Lower leg skin (tissue), 4 donors: ENCODE measurements around the gene EHD3. TPM values are rescaled to one million over a fixed set of nuclear protein-coding genes. Genes with fewer than 3 reads are reported as not detected.

Experiments used
- DNase-seq, 2 donors: peaks; one replicate each; pipeline ENCODE4 v3.0.0-alpha.2; 2019; ENCODE audit warnings: low spot score in 2 of 2
- H3K4me3 ChIP-seq: fragments of 200-600 bp; sonication (generic); 2 replicates; pipeline ENCODE4 v1.5.1; 2017; ENCODE audit warnings: mild to moderate bottlenecking, low read depth; ENCODE audit not compliant: poor library complexity, severe bottlenecking
- POLR2A ChIP-seq, 2 donors: fragments of 450-650 bp; IDR thresholded peaks; one replicate each; pipeline ENCODE4 v1.6.1; 2016 to 2017; ENCODE audit warnings: antibody characterized with exemption in 2 of 2, mild to moderate bottlenecking in 1 of 2, moderate library complexity in 1 of 2
- WGBS, 2 donors: methylation state at CpG; one replicate each; pipeline ENCODE4 v1.1.5; 2018; 5-methylcytosine and 5-hydroxymethylcytosine counted together
- intact Hi-C: fragments of 100-400 bp; cut with DNase I; formaldehyde crosslinking; loops from one replicate; pipeline ENCODE4 v1.15.0; 2023; ENCODE audit warnings: low total_unique reads
- total RNA-seq, 4 donors: library from RNA; depleted of rRNA; stranded (reverse); fragments of >200 nt; gene quantifications; one replicate each; pipeline ENCODE4 v1.1.0, GENCODE V29; 2016
- TF ChIP-seq, protein P1 (sequence below), 3 donors: fragments of 450-650 bp; IDR thresholded peaks; one replicate each; pipeline ENCODE4 v1.5.1; 2016; ENCODE audit warnings: antibody characterized with exemption in 3 of 3, mild to moderate bottlenecking in 3 of 3, moderate library complexity in 2 of 3

The EHD3 gene
- total RNA-seq, 4 donors from 2014 or later, result 2.8 to 4.3 (median 3.5) TPM

DNA sequence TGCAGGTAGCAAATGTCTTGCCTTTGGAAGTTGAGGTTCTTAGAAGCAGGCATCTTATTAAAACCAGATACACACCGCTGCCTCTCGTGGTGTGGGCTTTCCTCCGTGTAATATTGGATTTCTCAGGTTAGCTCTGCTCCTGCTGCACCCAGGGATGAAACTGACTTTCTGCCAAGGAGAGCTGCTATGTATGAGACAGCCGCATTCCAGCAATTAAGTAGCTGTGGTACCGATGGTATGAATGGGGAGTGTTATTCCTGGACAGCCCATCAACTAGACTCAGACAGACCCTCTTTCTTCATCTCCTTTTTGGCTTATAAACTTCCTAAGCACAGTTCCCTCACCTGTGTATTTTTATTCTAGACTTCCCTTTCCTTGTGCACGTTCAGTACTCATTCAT is 6.8 kb upstream of the EHD3 start:
- TF ChIP-seq, protein P1, sequence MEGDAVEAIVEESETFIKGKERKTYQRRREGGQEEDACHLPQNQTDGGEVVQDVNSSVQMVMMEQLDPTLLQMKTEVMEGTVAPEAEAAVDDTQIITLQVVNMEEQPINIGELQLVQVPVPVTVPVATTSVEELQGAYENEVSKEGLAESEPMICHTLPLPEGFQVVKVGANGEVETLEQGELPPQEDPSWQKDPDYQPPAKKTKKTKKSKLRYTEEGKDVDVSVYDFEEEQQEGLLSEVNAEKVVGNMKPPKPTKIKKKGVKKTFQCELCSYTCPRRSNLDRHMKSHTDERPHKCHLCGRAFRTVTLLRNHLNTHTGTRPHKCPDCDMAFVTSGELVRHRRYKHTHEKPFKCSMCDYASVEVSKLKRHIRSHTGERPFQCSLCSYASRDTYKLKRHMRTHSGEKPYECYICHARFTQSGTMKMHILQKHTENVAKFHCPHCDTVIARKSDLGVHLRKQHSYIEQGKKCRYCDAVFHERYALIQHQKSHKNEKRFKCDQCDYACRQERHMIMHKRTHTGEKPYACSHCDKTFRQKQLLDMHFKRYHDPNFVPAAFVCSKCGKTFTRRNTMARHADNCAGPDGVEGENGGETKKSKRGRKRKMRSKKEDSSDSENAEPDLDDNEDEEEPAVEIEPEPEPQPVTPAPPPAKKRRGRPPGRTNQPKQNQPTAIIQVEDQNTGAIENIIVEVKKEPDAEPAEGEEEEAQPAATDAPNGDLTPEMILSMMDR (IDR thresholded peaks at IDR 0.05), result no peak
- no peak for TF ChIP-seq POLR2A (IDR thresholded peaks at IDR 0.05)
- WGBS, 2 donors, result 33 to 42% methylated on average over 6 of the region's 6 CpGs
- DNase-seq, result no peak
- intact Hi-C loops, result no loop called here
- no peak overlapping the region for H3K4me3 ChIP-seq

DNA sequence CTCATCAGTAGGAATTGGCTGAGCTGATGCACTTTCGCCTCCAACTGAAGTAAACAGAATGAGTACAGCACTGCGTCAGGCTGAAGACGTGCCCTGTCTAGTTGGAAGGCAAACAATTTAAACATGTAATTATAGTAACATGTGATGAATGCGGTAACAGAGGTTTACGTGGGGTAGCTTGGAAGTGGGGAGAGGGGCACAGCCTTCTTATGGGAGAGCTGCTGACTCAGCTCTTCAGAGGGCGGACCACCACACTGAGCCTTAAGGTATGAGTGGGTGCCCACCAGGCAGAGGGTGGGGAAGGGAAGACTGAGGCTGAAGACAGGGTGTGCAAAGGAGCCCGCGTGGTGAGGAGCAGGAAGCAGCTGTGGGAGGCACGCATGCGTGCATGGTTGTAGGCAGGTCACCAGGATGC is 6.2 kb upstream of the EHD3 start:
- DNase-seq, result no peak
- intact Hi-C loops, result no loop called here
- no peak for TF ChIP-seq POLR2A (IDR thresholded peaks at IDR 0.05)
- TF ChIP-seq, protein P1 (IDR thresholded peaks at IDR 0.05), result no peak
- WGBS, 2 donors, result 43 to 60% methylated on average over 10 of the region's 10 CpGs
- H3K4me3 ChIP-seq, result no peak overlapping the region

DNA sequence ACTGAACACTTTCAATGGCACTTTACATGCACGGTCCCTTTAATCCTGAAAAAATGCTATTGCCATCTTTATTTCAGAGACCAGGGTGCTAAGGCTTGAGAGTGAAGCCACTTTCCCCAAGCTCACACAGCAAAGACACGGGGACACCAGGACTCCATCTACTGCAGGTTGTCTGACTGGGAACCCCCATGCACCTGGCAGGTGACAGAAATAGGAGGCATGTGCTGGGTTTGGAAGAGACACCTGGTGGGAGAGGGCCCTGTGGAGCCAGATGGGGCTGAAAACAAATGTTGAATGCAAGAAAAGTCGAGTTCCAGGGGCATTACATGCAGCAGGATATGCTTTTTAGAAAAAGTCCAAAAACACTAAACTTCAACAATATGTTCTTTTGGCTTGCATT is 5.2 kb upstream of the EHD3 start:
- no peak overlapping the region for H3K4me3 ChIP-seq
- intact Hi-C loops, result no loop called here
- WGBS, 2 donors, result 83 to 85% methylated on average over 3 of the region's 3 CpGs
- no peak for TF ChIP-seq POLR2A (IDR thresholded peaks at IDR 0.05)
- TF ChIP-seq, protein P1 (IDR thresholded peaks at IDR 0.05), result no peak
- DNase-seq, result peak in 1 of 2 donors; percentile 56

DNA sequence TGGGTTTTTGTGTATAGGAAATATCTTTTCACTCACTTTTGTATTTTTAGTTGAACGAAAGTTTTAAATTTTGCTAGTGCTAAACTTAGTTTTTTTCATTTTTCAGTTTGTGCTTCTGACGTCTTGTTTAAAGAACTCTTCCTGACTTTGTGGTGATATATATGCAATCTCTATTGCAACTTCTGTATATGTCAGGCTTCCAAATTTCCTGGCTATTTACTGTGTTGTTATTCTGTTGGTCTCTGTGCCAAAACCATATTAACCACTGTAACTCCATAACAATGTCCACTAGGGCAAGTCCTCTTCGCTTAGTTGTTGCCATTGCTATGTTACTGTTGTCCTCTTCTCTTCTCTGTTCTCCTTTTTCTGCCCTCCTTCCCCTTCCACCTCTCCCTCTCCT is 3.2 kb upstream of the EHD3 start:
- no peak for DNase-seq
- no peak overlapping the region for H3K4me3 ChIP-seq
- intact Hi-C loops, result no loop called here
- no peak for TF ChIP-seq POLR2A (IDR thresholded peaks at IDR 0.05)
- TF ChIP-seq, protein P1 (IDR thresholded peaks at IDR 0.05), result no peak
- WGBS, 2 donors, result 59 to 68% methylated on average over 3 of the region's 3 CpGs

DNA sequence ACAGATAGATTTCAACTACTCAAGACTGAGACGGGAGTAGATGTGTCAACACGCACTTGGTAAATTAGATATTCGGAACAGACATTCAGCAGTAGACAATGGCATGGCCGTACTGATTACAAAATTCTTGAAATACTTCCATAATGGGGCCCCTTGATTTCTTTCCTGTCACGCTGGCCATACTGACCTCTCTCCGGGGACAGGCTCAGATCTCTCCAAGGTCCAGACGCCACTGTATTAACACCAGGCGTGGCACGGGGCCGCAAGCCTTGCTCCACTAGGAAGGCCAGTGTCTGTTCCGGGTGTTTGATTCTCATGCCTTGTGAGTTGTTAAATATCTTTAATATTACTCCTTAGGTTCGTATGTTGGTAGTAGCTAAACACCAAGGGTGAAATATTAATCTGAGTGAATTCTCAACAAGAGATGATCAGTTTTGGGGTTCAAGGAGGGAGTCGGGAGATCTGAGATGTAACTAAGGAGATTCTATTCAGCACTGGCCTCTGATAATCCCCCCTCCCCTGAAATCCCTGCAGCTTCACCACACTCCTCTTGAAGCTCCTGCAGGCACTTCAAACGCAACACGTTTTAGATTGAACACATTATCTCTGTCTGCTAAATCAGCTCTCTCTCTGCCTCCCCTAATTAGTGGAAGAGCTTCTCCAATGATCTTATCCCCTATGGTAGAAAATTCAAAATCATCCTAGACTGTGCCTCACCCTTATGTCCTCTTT is 2.2 kb upstream of the EHD3 start:
- 78 to 87% methylated on average over 15 of the region's 15 CpGs for WGBS, 2 donors
- DNase-seq, result peak in 1 of 2 donors; percentile 54
- TF ChIP-seq, protein P1 (IDR thresholded peaks at IDR 0.05), result no peak
- no peak for TF ChIP-seq POLR2A (IDR thresholded peaks at IDR 0.05)
- no peak overlapping the region for H3K4me3 ChIP-seq
- intact Hi-C loops, result no loop called here

DNA sequence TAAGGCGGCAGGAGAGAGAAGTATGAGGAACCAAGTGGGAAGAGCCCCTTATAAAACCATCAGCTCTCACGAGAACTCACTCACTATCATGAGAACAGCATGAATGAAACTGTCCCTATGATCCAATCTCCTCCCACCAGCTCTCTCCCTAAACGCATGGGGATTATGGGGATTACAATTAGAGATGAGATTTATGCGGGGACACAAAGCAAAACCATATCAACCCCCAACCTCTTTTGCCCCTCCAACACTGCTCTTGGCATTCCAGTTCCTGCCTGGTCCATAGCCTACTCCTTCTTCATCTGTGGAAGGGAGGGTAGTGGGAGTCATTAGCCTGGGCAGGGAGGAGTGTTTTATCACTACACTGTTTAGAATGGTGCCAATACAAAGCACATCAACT is 1.4 kb upstream of the EHD3 start:
- WGBS, 2 donors, result 81 to 85% methylated on average over 4 of the region's 4 CpGs
- intact Hi-C loops, result no loop called here
- peak in 1 of 2 donors; percentile 6 for DNase-seq

More for the DNA sequence above, 1.4 kb upstream of the EHD3 start:
- H3K4me3 ChIP-seq, result no peak overlapping the region
- TF ChIP-seq, protein P1 (IDR thresholded peaks at IDR 0.05), result no peak
- no peak for TF ChIP-seq POLR2A (IDR thresholded peaks at IDR 0.05)
